K562 (cell line): ENCODE measurements around the gene TRIM33. TPM values are rescaled to one million over a fixed set of nuclear protein-coding genes. Genes with fewer than 3 reads are reported as not detected.

Experiments
- ATAC-seq: fragments of 200-7000 bp; cut with Tn5 transposase; 3 replicates; pipeline ENCODE4 v1.9.1; 2020; ENCODE audit warnings: moderate library complexity
- BruUV-seq: library from RNA; stranded (reverse); fragments of 400-500 nt; replicated peaks from 2 replicates; lab custom pipeline; 2021; lab: Mats Ljungman, UMichigan
- CTCF ChIA-PET: fragments of 300-600 bp; formaldehyde crosslinking; extraction: SDS; loops from one replicate; lab custom pipeline; 2021; ENCODE audit warnings: low intra/inter-chr PET ratio; lab: Yijun Ruan, JAX
- POLR2A ChIA-PET: fragments of 300-600, 350-650 bp; sonication (Branson Sonifier 250); formaldehyde crosslinking; extraction: SDS; loops from one replicate; lab custom pipeline; 2021; ENCODE audit warnings: antibody characterized with exemption, inconsistent platforms; lab: Yijun Ruan, JAX
- DNase-seq, 4 experiments: peaks; one replicate each; pipeline versions ENCODE4 v3.0.0 to v3.0.0-alpha.2; 2011 to 2018; ENCODE audit warnings: low spot score in 3 of 4, mixed read lengths in 3 of 4; ENCODE audit errors: extremely low read depth in 1 of 4
- FAIRE-seq: peaks from 2 replicates; lab custom pipeline; 2011; peaks lifted over from hg19 to GRCh38; lab: Jason Lieb, UNC
- H2AFZ ChIP-seq: 2 replicates; pipeline ENCODE4 v1.6.0; 2011; ENCODE audit warnings: low read depth, low read length, control low read depth, inconsistent platforms
- H3K27ac ChIP-seq: fragments of 200-600 bp; 3 replicates; pipeline ENCODE4 v1.8.0; 2011; ENCODE audit warnings: low read depth, mild to moderate bottlenecking, control low read depth, inconsistent platforms, low read length, moderate library complexity, mixed read lengths; ENCODE audit errors: extremely low read depth
- H3K27me3 ChIP-seq, 2 experiments: fragments of 300-600 bp in 1 of 2; 2 replicates in 1 of 2; 3 replicates in 1 of 2; pipeline versions ENCODE4 v1.6.0 to v1.8.0; 2011; ENCODE audit warnings: inconsistent platforms in 2 of 2, low read length in 2 of 2, mild to moderate bottlenecking in 1 of 2, mixed read lengths in 1 of 2, moderate library complexity in 1 of 2; ENCODE audit not compliant: control insufficient read depth in 2 of 2, insufficient read depth in 2 of 2
- H3K36me3 ChIP-seq: fragments of 300-600 bp; 3 replicates; pipeline ENCODE4 v1.8.0; 2011; ENCODE audit warnings: mild to moderate bottlenecking, low read length, inconsistent platforms; ENCODE audit not compliant: control insufficient read depth, insufficient read depth
- H3K4me1 ChIP-seq, 2 experiments: fragments of 200-600 bp in 1 of 2; replicated peaks in 1 of 2; 2 replicates in 1 of 2; 3 replicates in 1 of 2; pipeline versions ENCODE4 v1.5.1 to v1.8.0; 2011; ENCODE audit warnings: inconsistent platforms in 2 of 2, low read length in 2 of 2, mild to moderate bottlenecking in 1 of 2, mixed read lengths in 1 of 2, moderate library complexity in 1 of 2; ENCODE audit not compliant: control insufficient read depth in 2 of 2, insufficient read depth in 2 of 2
- H3K4me2 ChIP-seq: 2 replicates; pipeline ENCODE4 v1.6.1; 2011; ENCODE audit warnings: low read length, control low read depth, inconsistent platforms, mixed read lengths; ENCODE audit not compliant: insufficient read depth
- H3K4me3 ChIP-seq: fragments of 200-600 bp; sonication (generic), shearing (Covaris generic); 2 replicates; pipeline ENCODE4 v1.5.1; 2016; ENCODE audit warnings: control low read depth, inconsistent platforms
- H3K79me2 ChIP-seq: fragments of 200-600 bp; 3 replicates; pipeline ENCODE4 v1.8.0; 2011; ENCODE audit warnings: low read length, inconsistent platforms; ENCODE audit not compliant: control insufficient read depth, insufficient read depth
- H3K9ac ChIP-seq, 2 experiments: 2 replicates each; pipeline versions ENCODE4 v1.6.0 to v1.6.1; 2011; ENCODE audit warnings: low read depth in 2 of 2, low read length in 2 of 2, control low read depth in 1 of 2, inconsistent platforms in 1 of 2, mild to moderate bottlenecking in 1 of 2, mixed read lengths in 1 of 2; ENCODE audit not compliant: insufficient read depth in 1 of 2
- H3K9me1 ChIP-seq: one replicate; pipeline ENCODE4 v1.6.0; 2011; ENCODE audit warnings: inconsistent platforms, mild to moderate bottlenecking, low read length, moderate library complexity; ENCODE audit not compliant: control insufficient read depth, insufficient read depth
- H3K9me3 ChIP-seq: replicated peaks from 2 replicates; pipeline ENCODE4 v1.5.1; 2011; ENCODE audit warnings: low read depth, low read length, inconsistent platforms; ENCODE audit not compliant: control insufficient read depth, insufficient read depth
- H4K20me1 ChIP-seq: replicated peaks from 2 replicates; pipeline ENCODE4 v1.6.1; 2011; ENCODE audit warnings: low read length, inconsistent platforms, mixed read lengths; ENCODE audit not compliant: control insufficient read depth, insufficient read depth
- CCNT2 ChIP-seq: IDR thresholded peaks from 2 replicates; pipeline ENCODE4 v1.6.1; 2011; ENCODE audit warnings: borderline replicate concordance, low read depth, mild to moderate bottlenecking, moderate library complexity, mixed read lengths, low read length; ENCODE audit not compliant: insufficient read length; ENCODE audit errors: extremely low read depth
- CEBPB ChIP-seq: fragments of 450-650 bp; IDR thresholded peaks from 2 replicates; pipeline ENCODE4 v1.6.1; 2016; ENCODE audit warnings: missing genetic modification characterization, missing compliant biosample characterization
- ETV1 ChIP-seq: fragments of 450-650 bp; conservative IDR thresholded peaks from 2 replicates; pipeline ENCODE4 v1.6.1; 2016; ENCODE audit warnings: missing genetic modification characterization, control low read depth, low read depth, missing compliant biosample characterization
- FOXA3 ChIP-seq, 2 experiments: fragments of 450-650 bp in 1 of 2; sonication (generic) in 1 of 2; formaldehyde crosslinking; IDR thresholded peaks in 1 of 2; conservative IDR thresholded peaks in 1 of 2; 2 replicates each; pipeline versions ENCODE4 v1.4.0 to v1.8.0; 2020 to 2022; ENCODE audit warnings: mild to moderate bottlenecking in 2 of 2, missing genetic modification reagents in 1 of 2
- PYGO2 ChIP-seq: fragments of 450-650 bp; IDR thresholded peaks from 2 replicates; pipeline ENCODE4 v1.6.1; 2016; ENCODE audit warnings: mild to moderate bottlenecking, missing genetic modification characterization, moderate library complexity, missing compliant biosample characterization
- RFX7 ChIP-seq: fragments of 250-450 bp; sonication (Bioruptor Pico); IDR thresholded peaks from 2 replicates; pipeline ENCODE4 v1.5.1; 2021; ENCODE audit warnings: mild to moderate bottlenecking
- SMAD2 ChIP-seq: fragments of 150-350 bp; IDR thresholded peaks from 2 replicates; pipeline ENCODE4 v1.6.1; 2014; ENCODE audit warnings: low read depth, mild to moderate bottlenecking, low read length
- SMAD3 ChIP-seq: fragments of 450-650 bp; formaldehyde crosslinking; conservative IDR thresholded peaks from 2 replicates; pipeline ENCODE4 v1.4.0; 2020; ENCODE audit warnings: mild to moderate bottlenecking
- SMARCE1 ChIP-seq: fragments of 450-650 bp; IDR thresholded peaks from 2 replicates; pipeline ENCODE4 v1.7.1; 2016; ENCODE audit warnings: mild to moderate bottlenecking
- SRF ChIP-seq, 2 experiments: fragments of 250-450, 450-650 bp in 1 of 2; sonication (Bioruptor Pico) in 1 of 2; sonication (generic) in 1 of 2; formaldehyde crosslinking; IDR thresholded peaks; 2 replicates each; pipeline versions ENCODE4 v1.5.0 to v1.5.1; 2020 to 2022; ENCODE audit warnings: mild to moderate bottlenecking in 1 of 2, missing genetic modification reagents in 1 of 2
- ZNF239 ChIP-seq: fragments of 250-450 bp; sonication (Bioruptor Pico); IDR thresholded peaks from 2 replicates; pipeline ENCODE4 v1.4.0; 2020; ENCODE audit warnings: mild to moderate bottlenecking
- ZNF384 ChIP-seq: IDR thresholded peaks from 2 replicates; pipeline ENCODE4 v1.6.1; 2012; ENCODE audit warnings: low read depth, low read length, improper control_type of control experiment
- WGBS: fragments of 100-300 bp; shearing (Covaris generic); methylation state at CpG from one replicate; pipeline ENCODE4 v1.1.6; 2016; ENCODE audit warnings: low coverage, mixed read lengths; ENCODE audit not compliant: insufficient coverage; ENCODE audit errors: missing lambda C conversion rate; 5-methylcytosine and 5-hydroxymethylcytosine counted together
- in situ Hi-C: fragments of 300-500 bp; cut with MboI; formaldehyde crosslinking; loops from 4 replicates; pipeline ENCODE4 v1.15.0; 2018; ENCODE audit warnings: inconsistent platforms, mixed read lengths
- intact Hi-C: fragments of 100-400 bp; cut with micrococcal nuclease; formaldehyde crosslinking; loops from 2 replicates; pipeline ENCODE4 v1.14.2; 2022
- polyA plus RNA-seq, 8 experiments: library from polyadenylated mRNA; depleted of rRNA in 4 of 8; stranded (reverse) in 5 of 8; unstranded in 3 of 8; fragments of >200 nt; fragmentation: Nextera tagmentation in 2 of 8; fragmentation: Illumina TruSeq in 1 of 8; extraction: Ambion mirVana in 2 of 8; extraction: Trizol in 1 of 8; gene quantifications; 2 replicates each; pipeline versions ENCODE4 v1.2.1 to v1.2.3, GENCODE V29; 2011 to 2014; ENCODE audit warnings: inconsistent platforms in 1 of 8, missing spikeins in 1 of 8
- total RNA-seq, 7 experiments: library from RNA; depleted of rRNA in 6 of 7; stranded (reverse); fragments of >200 nt in 6 of 7; fragmentation: Illumina TruSeq in 2 of 7; extraction: Trizol in 2 of 7; gene quantifications; 2 replicates each; pipeline versions ENCODE4 v1.2.1 to v1.2.3, GENCODE V29; 2011 to 2021; ENCODE audit warnings: low replicate concordance in 1 of 7
- TF ChIP-seq, protein P1 (sequence below), 2 experiments: fragments of 450-650 bp; IDR thresholded peaks; 2 replicates each; pipeline ENCODE4 v1.6.1; 2016
- TF ChIP-seq, protein P2 (sequence below): fragments of 250-450 bp; sonication (Bioruptor Pico); IDR thresholded peaks from 2 replicates; pipeline ENCODE4 v1.8.0; 2022; ENCODE audit warnings: moderate library complexity, mild to moderate bottlenecking, inconsistent platforms

TRIM33 gene
- total and polyA plus RNA-seq, 9 of the 15 experiments (the other 6 are each of a cell fraction or from before 2014, with no cell fraction given) = 9.3 to 58.4 (median 40.2) TPM

- H3K9me1 ChIP-seq = no peaks in the 10 kb centered on the region
- no peak overlapping the region for H3K4me2 ChIP-seq
- no peaks in the 10 kb centered on the region for H3K79me2 ChIP-seq
- CTCF ChIA-PET = no interaction called here
- H4K20me1 ChIP-seq = no peaks in the 10 kb centered on the region
- no peak overlapping the region for H2AFZ ChIP-seq
- in situ Hi-C loops = no loop called here
- 44% methylated on average over 6 of the region's 6 CpGs for WGBS
- intact Hi-C loops = no loop called here
- POLR2A ChIA-PET = interaction anchor here (0.6 to 1.2 kb wide), 2 partner anchors 21 to 26 kb away, joined by 3 read pairs; no protein-coding TSS in a partner anchor
- no peaks in the 10 kb centered on the region for H3K4me1 ChIP-seq
- ATAC-seq (no peak), DNase-seq (no peak), FAIRE-seq (no peak)
- BruUV-seq = no TSS peak
- no peaks in the 10 kb centered on the region for H3K9me3 ChIP-seq
- TF ChIP-seq SRF (CRISPR knock-in tag; IDR thresholded peaks at IDR 0.05) (no peak), PYGO2 (no peak), FOXA3 (CRISPR knock-in tag; conservative IDR thresholded peaks at IDR 0.05 in 1 of 2, IDR thresholded peaks at IDR 0.05 in 1 of 2) (no peak), CCNT2 (no peak), SMAD2 (no peak), ZNF239 (no peak), ETV1 (tag) (no peak), SMARCE1 (no peak), CEBPB (tag) (no peak), ZNF384 (no peak), SMAD3 (CRISPR knock-in tag) (no peak), RFX7 (CRISPR knock-in tag) (no peak)
- TF ChIP-seq, protein P1, sequence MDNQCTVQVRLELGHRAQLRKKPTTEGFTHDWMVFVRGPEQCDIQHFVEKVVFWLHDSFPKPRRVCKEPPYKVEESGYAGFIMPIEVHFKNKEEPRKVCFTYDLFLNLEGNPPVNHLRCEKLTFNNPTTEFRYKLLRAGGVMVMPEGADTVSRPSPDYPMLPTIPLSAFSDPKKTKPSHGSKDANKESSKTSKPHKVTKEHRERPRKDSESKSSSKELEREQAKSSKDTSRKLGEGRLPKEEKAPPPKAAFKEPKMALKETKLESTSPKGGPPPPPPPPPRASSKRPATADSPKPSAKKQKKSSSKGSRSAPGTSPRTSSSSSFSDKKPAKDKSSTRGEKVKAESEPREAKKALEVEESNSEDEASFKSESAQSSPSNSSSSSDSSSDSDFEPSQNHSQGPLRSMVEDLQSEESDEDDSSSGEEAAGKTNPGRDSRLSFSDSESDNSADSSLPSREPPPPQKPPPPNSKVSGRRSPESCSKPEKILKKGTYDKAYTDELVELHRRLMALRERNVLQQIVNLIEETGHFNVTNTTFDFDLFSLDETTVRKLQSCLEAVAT (IDR thresholded peaks at IDR 0.05) = no peak
- TF ChIP-seq, protein P2, sequence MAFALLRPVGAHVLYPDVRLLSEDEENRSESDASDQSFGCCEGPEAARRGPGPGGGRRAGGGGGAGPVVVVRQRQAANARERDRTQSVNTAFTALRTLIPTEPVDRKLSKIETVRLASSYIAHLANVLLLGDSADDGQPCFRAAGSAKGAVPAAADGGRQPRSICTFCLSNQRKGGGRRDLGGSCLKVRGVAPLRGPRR (CRISPR knock-in tag) = no peak
- no peak overlapping the region for H3K9ac ChIP-seq
- no peaks in the 10 kb centered on the region for H3K36me3 ChIP-seq
- no peak overlapping the region for H3K27ac ChIP-seq
- H3K27me3 ChIP-seq = no peaks in the 10 kb centered on the region
- no peak overlapping the region for H3K4me3 ChIP-seq
These were observed 29.8 kb upstream of the TRIM33 start for GRCh38 chr1:114540821-114541220.
